ENCODE measurements around the gene C6orf62.
"Not testable (repeated sequence)": the region's sequence is repeated elsewhere in the genome, so short reads cannot be mapped to it uniquely, and the experiment has no call there.

Gene C6orf62

DNA sequence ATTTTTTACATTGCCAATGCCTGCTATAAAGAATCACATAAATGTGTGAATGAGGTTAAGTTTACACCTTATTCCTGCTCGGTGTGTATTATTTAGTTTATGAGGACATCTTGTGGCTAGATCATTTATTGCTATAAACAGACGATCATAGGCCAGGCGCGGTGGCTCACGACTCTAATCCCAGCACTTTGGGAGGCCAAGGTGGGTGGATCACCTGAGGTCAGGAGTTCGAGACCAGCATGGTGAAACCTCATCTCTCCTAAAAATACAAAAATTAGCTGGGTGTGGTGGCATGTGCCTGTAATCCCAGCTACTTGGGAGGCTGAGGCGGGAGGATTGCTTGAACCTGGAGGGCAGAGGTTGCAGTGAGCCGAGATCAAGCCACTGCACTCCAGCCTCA lies 23.3 kb downstream of the C6orf62 start:
- peak; percentile 3 for DNase-seq

DNA sequence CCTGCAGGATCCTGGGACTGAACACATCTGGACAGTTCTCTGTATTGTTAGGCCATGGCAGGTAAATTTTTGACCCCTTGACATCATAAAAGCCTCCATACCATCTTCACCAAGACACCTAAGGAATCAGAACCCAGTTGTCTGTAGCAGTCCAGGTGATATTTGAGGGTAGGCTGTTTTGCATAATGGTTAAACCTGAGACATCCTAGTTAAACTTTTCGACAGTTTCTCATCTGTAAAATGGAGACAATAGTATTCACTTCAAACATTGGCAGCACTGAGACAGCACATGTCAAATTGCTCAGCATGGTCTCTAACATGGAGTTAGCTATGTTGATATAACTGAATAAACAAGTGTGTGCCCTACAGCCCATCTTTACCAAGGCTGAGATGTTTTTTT lies 24.8 kb downstream of the C6orf62 start:
- no peak for DNase-seq

DNA sequence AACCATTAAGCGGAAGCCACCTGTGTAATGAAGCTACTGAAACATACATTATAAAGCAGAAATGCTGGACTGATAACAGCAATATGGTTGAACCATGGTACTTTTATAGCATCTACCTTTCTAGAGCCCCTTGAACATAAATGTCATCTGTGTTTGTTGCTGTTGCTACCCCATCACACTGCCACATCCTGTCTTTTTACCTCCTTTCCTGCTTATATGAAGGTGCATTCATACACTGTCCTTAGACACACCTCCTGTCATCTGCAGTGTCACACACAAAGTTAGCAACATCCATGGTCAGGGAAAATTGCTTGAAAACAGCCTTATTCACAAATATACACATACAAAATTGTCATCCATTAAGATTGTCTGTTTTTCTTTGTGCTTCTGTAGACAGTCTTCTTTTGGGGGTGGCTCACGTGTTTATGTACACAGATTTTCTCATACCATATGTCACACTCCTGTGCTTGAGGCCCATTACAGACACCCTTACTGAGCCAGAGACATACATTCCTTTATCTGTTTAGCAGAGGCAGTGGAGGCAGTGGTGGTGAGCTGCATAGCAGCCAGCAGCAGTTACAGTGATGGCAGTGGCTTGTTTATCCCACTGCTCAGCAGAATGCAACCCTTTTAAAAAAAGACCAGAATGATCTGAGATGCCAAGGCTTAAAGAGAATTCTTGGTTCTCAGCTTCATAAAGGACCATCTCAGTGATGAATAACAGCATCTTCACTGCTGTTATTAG lies 25.9 kb downstream of the C6orf62 start:
- DNase-seq: no peak

DNA sequence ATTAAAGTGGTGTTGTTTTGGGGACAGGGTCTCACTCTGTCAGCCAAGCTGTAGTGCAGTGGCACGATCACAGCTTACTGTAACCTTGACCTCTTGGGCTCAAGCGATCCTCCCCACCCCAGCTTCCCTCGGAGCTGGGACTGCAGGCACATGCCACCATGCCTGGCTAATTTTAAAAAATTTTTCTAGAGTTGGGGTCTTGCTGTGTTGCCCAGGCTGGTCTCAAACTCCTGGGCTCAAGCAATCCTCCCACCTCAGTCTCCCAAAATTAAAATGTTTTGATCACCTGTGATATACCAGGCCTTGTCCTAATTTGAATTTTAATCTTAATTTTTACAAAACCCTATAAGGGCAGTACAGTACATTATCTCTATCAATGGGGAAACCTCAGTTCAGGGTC lies 26.5 kb downstream of the C6orf62 start:
- DNase-seq: no peak

DNA sequence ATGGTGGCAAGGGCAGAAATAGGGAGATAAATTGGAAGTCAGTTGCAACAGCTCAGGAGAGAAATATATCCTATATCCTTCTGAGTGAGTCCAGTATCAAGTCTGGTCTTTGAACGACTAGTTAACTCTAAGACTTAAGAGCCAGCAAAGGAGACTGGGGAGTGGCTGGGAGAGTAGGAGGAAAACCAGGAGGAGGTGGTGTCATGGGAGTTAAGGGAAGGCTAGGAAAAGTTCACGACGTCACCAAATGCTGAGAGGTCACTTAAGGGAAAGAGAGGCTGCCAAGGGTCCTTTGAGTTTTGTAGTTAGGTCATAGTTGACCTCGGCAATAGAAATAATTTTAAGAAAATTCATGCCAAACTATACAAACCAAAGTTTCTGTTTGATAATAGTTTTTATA lies 27.0 kb downstream of the C6orf62 start:
- DNase-seq: no peak

DNA sequence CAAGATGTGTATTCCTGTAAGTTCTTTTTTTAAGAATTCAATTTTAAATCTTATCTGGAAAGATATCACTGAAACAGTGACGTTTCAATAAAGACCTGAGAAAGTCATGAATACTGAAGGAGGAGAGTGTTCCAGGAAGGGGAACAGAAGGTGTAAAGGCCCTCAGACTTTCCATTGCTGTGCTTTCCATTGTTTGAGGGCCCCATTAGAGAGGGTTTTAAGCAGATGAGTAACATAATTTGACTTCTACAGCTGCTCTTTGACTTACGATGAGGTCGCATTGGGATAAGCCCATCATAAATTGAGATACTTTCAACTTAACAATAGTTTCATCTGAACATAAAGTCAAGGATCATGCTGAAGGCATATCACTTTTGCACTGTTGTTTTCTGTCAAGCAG lies 27.4 kb downstream of the C6orf62 start:
- no peak for DNase-seq

DNA sequence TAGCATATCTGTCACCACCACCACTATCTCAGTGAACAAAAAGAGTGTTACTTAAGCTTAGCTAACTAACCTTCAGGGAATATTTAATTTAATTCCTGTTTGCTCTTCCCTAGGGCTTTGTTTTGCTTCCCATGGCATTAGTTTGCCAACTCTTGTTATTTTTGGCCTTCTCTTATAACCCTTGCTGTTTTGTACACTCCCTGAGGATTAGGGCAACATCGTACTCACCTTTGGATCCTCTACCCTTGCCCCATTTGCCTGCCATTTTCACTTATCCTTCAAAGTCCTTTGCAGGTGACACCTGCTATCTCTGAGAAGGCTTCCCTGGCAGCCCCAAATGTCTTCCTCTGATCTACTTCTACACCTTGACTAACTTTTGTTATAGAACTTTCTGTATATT lies 28.4 kb downstream of the C6orf62 start:
- no peak for DNase-seq

DNA sequence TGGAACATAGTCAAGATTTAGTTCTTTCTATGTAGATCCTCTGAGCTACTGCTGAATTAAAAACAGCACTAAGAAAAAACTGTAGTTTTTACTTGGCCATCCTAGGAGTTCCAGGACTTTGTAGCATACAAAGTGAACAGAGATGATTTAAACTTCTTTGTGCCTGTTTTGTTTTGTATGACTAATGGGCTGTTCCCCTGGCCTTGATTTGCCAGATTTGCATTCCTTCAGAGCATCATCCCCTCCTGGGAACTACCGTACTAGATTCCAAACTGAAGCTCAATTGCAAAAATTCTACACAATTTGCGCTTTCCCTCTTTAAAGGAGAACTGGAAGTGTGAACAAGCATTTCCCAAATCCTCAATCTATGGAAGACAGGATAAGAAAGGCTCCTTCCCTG lies 29.0 kb downstream of the C6orf62 start:
- no peak for DNase-seq

DNA sequence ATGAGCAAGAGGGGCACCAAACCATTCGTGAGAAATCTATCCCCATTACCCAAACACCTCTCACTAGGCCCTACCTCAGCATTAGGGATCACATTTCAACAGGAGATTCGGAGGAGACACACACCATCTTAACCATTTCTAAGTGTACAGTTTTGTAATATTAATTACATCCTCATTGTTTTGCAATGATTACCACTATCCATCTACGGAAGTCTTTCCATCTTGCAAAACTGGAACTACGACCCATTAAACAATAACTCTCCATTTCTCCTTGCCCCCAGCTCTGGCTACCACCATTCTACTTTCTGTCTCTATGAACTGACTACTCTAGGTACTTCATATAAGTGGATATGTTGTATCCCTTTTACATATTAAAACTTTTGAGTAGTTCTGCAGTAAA lies 32.0 kb downstream of the C6orf62 start:
- no peak for DNase-seq

DNA sequence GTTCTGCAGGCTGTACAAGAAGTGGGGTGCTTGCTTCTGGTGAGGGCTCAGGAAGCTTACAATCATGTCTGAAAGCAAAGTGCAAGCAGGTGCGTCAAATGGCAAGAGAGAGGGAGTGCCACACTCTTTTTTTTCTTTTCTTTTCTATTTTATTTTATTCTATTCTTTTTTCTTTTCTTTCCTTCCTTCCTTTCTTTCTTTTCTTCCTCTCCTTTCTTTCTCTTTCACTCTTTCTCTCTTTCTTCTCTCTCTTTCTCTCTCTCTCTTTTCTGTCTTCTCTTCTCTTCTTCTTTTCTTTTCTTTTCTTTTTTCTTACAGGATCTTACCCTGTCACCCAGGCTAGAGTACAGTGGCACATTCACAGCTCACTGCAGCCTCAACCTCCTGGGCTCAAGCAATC lies 32.5 kb downstream of the C6orf62 start:
- DNase-seq: no peak

DNA sequence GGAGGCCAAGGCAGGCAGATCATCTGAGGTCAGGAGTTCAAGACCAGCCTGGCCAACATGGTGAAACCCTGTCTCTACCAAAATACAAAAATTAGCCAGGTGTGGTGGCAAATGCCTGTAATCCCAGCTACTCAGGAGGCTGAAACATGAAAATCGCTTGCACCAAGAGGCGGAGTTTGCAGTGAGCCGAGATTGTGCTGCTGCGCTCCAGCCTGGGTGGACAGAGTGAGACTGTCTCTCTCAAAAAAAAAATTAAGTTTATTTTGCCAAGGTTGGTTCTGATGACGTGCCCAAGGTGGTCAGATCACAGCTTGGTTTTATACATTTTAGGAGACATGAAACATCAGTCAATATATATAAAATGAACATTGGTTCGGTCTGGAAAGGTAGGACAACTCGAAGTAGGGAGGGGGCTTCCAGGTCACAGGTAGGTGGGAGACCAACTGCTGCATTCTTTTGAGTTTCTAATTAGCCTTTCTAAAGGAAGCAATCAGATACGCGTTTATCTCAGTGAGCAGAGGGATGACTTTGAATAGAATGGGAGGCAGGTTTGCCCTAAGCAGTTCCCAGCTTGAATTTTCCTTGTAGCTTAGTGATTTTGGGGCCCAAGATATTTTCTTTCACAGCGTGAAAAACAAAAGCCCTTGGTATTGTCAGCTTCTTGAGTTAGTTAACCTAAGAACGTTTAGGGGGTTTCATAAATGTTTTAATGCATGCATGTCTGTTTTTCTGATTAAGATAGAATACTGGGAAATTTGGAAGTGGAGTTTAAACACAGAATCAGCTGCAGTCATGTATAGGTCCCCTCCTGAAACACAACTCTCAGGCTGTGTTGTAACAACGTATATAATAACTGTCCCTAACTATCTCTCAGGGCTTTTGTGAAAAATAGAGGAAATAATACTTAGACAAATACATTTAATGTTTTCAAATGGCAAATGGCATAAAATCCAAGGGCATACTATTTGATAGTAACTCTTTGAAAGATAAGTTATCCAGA lies 35.4 kb downstream of the C6orf62 start:
- no peak for DNase-seq

DNA sequence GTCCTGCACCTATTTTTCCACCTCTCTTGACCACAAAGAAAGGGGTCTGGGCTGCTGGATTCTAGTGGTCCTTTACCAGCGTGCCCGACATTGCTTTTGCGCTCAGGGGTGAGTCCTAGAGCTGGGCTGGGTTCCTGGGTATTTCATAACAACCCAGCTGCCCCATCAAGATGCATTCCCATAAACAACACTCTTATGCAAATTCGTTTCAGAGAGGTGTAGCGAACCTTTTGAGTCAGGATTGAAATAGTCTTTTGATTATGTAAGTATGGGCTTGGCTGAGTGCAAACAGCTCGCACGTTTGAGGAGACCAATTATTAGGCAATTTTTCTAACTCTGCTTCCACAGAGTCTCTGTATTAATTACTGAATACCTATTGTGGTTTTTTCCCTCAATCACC lies 38.4 kb downstream of the C6orf62 start:
- DNase-seq: no peak

DNA sequence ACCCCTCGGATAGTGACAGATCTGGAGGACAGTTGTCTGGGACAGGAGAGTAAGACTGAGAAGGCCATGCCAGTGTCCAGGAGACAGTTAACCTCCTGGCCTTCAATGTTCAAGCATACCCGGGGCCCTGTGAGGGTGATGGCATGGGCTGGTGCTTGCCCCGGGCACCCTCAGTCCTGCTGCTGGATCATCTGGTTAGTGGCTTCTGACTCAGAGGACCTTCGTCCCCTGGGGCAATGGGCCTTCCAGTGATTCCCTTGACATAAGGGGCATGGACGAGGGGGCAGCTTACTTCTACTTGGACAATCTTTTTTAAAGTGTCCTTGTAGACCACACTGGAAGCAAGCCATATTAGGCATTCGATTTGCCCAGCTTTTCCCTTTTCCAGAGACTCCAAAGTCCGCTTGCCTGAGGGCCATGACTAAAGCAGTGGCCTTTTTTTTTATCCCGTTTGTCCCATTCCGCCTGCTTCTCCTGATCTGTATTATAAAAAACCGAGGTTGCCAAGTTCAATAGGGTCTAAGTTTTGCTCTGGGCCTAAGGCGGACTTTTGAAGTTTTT lies 40.1 kb downstream of the C6orf62 start:
- DNase-seq: not testable (repeated sequence)

DNA sequence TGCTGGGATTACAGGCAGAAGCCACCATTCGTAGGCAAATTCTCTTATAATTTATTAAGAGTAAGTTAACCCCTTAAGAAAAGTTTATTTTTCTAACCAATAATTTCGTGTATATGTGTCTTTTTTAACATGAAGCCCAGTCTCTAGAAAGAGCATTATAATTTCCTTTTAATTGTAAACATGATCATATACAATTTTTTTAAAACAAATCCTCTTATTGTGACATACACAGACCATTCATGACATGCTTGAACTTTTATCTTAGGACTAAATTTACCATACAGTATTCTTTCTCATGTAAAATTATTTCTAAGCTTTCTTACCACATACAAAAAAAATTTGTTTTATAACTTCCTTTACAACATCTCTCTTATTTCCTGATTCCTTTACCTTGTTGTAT lies 45.3 kb downstream of the C6orf62 start:
- DNase-seq: no peak

DNA sequence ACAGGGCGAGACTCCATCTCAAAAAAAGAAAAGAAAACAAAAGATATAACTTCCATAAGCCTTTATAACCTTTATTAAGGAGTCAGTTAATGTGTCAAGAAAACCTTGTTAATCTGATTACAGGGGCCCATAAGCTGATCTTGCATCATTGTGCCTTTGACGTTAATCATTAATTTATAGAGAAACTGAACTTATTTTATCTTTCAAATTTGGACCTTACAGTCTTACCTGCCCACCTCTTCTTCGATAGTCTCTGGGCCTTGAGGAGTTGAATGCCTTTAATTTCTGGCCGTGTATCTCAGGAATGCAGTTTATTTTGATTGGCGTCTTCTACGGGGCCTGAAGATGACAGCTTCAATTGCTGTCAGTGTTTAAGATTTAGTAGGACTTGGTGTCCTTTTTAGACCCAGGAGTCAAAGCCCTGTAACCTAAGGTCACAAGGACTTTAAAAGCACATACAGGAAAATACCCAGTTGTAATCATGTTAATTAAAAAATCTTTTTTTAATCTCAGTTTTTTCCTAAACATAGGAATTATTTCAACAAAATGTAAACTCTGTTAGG lies 46.3 kb downstream of the C6orf62 start:
- DNase-seq: no peak

DNA sequence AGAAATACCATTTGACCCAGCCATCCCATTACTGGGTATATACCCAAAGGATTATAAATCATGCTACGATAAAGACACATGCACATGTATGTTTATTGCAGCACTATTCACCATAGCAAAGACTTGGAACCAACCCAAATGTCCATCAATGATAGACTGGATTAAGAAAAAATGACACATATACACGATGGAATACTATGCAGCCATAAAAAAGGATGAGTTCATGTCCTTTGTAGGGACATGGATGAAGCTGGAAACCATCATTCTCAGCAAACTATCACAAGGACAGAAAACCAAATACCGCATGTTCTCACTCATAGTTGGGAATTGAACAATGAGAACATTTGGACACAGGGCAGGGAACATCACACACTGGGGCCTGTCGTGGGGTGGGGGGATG lies 47.9 kb downstream of the C6orf62 start:
- not testable (repeated sequence) for DNase-seq

DNA sequence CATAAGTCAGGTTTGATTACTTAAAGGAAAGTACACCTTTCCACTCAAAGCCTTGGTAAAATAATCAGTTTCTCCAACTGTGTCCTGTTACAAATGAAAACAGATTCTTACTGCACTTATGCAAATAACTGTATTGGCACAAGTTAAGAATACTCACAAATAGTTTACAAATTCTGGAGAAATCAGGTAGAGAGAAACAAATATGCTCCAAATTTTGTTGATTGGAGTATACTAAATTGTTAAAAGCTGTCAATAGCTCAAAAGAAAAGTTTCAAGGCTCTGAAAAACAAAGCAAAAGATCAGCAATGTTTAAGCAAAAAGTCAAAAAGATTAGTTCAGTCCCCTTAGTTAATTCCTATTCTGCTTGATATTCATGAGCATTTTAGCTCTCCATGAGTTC lies 48.5 kb downstream of the C6orf62 start:
- not testable (repeated sequence) for DNase-seq

DNA sequence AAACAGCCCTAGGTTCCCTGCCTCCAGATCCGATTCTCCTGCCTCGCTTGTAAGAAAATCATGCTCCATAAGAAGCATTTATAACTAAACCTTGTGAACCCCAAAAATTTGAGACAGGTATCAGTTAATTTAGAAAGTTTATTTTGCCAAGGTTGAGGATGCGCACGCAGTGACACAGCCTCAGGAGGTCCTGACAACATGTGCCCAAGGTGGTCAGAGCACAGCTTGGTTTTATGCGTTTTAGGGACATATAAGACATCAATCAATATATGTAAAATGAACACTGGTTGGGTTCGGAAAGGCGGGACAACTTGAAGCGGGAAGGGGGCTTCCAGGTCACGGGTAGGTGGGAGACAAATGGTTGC lies 50.0 kb downstream of the C6orf62 start:
- no peak for DNase-seq

DNA sequence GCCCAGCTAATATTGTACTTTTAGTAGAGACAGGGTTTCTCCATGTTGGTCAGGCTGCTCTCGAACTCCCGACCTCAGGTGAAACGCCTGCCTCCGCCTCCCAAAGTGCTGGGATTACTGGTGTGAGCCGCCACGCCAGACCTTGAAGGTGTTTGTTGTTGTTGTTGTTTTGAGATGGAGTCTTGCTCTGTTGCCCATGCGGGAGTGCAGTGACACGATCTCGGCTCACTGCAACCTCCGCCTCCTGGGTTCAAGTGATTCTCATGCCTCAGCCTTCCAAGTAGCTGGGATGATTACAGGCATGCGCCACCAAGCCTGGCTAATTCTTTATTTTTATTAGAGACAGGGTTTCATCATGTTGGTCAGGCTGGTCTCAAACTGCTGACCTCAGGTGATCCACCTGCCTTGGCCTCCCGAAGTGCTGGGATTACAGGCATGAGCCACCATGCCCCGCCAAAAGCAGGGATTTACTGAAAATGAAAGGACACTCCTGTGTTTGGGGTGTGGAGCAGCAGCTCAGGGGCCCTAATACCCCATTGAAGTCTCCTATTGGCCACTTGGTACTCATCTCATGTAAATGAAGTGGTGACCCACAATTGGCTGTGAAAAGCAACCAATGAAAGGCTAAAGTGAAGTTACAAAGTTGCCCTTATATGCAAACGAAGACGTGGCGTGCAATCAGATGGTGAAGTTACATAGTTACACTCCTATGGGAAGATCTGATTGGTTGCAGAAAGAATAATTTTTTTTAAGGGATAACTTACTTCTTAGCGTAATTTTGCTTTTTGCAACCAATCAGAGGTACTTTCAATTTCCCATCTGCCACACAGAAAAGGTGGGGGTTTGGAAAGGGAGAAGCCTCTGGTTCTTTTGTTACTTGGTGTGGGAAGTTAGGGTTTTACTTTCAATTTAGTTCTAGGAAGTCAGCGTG lies 50.6 kb downstream of the C6orf62 start:
- not testable (repeated sequence) for DNase-seq

DNA sequence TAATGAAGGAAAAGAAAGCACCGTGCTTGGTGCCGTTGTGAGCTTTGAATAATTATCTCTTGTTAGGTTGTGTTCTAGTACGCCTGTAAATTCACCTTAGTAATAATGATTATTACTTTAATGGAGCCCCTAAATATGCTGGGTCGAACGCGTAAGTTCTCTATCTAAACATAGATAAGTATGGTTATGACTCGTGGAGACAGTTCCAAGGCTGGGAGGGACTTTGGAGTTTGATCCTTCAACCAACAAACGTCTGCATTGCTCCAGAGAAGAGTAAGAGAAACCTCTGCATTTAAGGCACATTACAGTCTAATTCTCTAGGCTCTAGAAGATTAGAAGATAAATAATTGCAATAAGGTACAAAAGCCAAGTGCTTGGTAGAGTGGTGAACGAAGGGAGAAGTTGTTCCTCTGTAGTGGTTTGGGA lies 51.6 kb downstream of the C6orf62 start:
- DNase-seq: no peak

DNA sequence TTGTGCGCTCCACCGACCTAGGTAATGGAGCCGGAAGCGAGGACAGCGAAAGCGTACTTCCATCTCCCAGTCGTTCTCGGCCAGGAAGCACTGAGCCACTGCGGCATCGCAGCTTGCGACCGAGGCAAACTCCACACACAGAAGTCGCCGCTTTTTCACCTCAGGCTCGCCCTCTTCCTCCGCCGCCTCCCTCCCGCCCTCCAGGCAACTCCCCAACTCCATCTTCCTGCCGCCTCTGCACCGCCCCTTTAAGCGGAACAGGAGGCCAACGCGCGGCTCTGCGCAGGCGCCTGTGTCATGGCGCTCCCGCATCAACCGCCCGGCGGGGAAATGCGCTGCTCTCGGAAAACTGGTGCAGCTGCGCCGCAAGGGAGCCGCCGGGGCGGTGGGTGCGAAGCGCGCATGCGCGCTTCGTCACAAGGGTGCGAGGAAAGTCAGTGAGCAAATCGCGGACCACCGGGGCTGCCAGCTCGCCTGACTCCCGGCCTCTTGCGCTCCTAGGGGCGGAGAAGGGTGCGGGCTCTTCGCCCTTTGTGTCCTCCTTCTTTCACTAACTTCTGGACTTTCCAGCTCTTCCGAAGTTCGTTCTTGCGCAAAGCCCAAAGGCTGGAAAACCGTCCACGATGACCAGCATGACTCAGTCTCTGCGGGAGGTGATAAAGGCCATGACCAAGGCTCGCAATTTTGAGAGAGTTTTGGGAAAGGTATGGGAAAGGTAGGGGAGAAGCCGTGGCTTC lies 52.1 kb downstream of the C6orf62 start, which contains the start of the genes ACOT13 and TDP2:
ACOT13 (plus strand) TSS at position 437 of the 737 bp plus-strand sequence; CDS start at position 624, 187 bp downstream.
TDP2 (minus strand) TSS at position 259 of the 737 bp plus-strand sequence; CDS start at position 222, 37 bp downstream.
- peak; percentile 66 for DNase-seq
